B cell (primary cell): ENCODE data around the gene STAC3. TPM values are rescaled to one million over a fixed set of nuclear protein-coding genes. Genes with fewer than 3 reads are reported as not detected.

Source experiments
- ATAC-seq: fragments of 200-7000 bp; cut with Tn5 transposase; one replicate; pipeline ENCODE4 v1.10.0; 2021; ENCODE audit warnings: low read depth, mild to moderate bottlenecking, moderate number of reproducible peaks, moderate library complexity
- CTCF ChIA-PET: fragments of 350-600 bp; sonication (Branson Sonifier 250); formaldehyde crosslinking; loops from one replicate; lab custom pipeline; 2021; ENCODE audit warnings: antibody characterized with exemption, inconsistent platforms; lab: Charles Lee
- POLR2A ChIA-PET: fragments of 350-600 bp; sonication (Branson Sonifier 250); formaldehyde crosslinking; loops from one replicate; lab custom pipeline; 2021; ENCODE audit warnings: antibody characterized with exemption; lab: Charles Lee
- DNase-seq: peaks from one replicate; pipeline ENCODE4 v3.0.0; 2013
- H2AFZ ChIP-seq: 2 replicates; pipeline ENCODE4 v1.6.1; 2012; ENCODE audit warnings: mild to moderate bottlenecking, low read depth, low read length; ENCODE audit not compliant: insufficient read depth, poor library complexity, severe bottlenecking
- H3K27ac ChIP-seq, 2 donors: 1 replicate in 1 of 2; 2 replicates in 1 of 2; pipeline ENCODE4 v1.5.1; 2012 to 2013; ENCODE audit warnings: low read length in 2 of 2, mild to moderate bottlenecking in 2 of 2, moderate library complexity in 1 of 2
- H3K27me3 ChIP-seq, 4 experiments: fragments of 200-600 bp in 1 of 4; sonication (generic) in 1 of 4; replicated peaks in 1 of 4; 1 replicate in 2 of 4; 2 replicates in 2 of 4; pipeline versions ENCODE4 v1.6.1 to v1.7.0; 2013 to 2016; ENCODE audit warnings: low read length in 3 of 4, mild to moderate bottlenecking in 2 of 4, mixed read lengths in 1 of 4, moderate library complexity in 1 of 4; ENCODE audit not compliant: insufficient read depth in 4 of 4, control insufficient read depth in 3 of 4; ENCODE audit errors: control extremely low read depth in 1 of 4
- H3K36me3 ChIP-seq, 2 experiments: replicated peaks in 1 of 2; 1 replicate in 1 of 2; 2 replicates in 1 of 2; pipeline versions ENCODE4 v1.6.1 to v1.7.1; 2013; ENCODE audit warnings: low read length in 1 of 2; ENCODE audit not compliant: insufficient read depth in 2 of 2, control insufficient read depth in 1 of 2; ENCODE audit errors: control extremely low read depth in 1 of 2, extremely low read depth in 1 of 2
- H3K4me1 ChIP-seq, 2 donors: fragments of 200-600 bp in 1 of 2; sonication (generic) in 1 of 2; 1 replicate in 1 of 2; 2 replicates in 1 of 2; pipeline versions ENCODE4 v1.5.1 to v1.6.1; 2013 to 2017; ENCODE audit warnings: low read length in 2 of 2; ENCODE audit not compliant: control insufficient read depth in 2 of 2, insufficient read depth in 2 of 2
- H3K4me2 ChIP-seq: replicated peaks from 2 replicates; pipeline ENCODE3; 2012; ENCODE audit warnings: mild to moderate bottlenecking, low read depth, low read length; ENCODE audit not compliant: poor library complexity, severe bottlenecking
- H3K4me3 ChIP-seq, 5 experiments: fragments of 200-600 bp in 1 of 5; sonication (generic) in 1 of 5; 1 replicate in 3 of 5; 2 replicates in 2 of 5; pipeline versions ENCODE4 v1.5.1 to v1.7.0; 2011 to 2016; ENCODE audit warnings: low read length in 4 of 5, mild to moderate bottlenecking in 4 of 5, low read depth in 2 of 5, control low read depth in 1 of 5, moderate library complexity in 1 of 5; ENCODE audit not compliant: insufficient read depth in 1 of 5; ENCODE audit errors: control extremely low read depth in 1 of 5, extremely low read depth in 1 of 5
- H3K79me2 ChIP-seq: fragments of 200-600 bp; sonication (generic); one replicate; pipeline ENCODE4 v1.6.0; 2016; ENCODE audit warnings: low read length; ENCODE audit not compliant: control insufficient read depth, insufficient read depth
- H3K9ac ChIP-seq: fragments of 200-600 bp; sonication (generic); 2 replicates; pipeline ENCODE4 v1.6.1; 2017; ENCODE audit warnings: mild to moderate bottlenecking, low read length, moderate library complexity
- H3K9me3 ChIP-seq, 3 donors: one replicate each; pipeline versions ENCODE4 v1.6.1 to v1.7.1; 2013; ENCODE audit warnings: low read length in 2 of 3; ENCODE audit not compliant: control insufficient read depth in 2 of 3, insufficient read depth in 1 of 3; ENCODE audit errors: control extremely low read depth in 1 of 3
- H4K20me1 ChIP-seq: 2 replicates; pipeline ENCODE4 v1.6.0; 2012; ENCODE audit warnings: mild to moderate bottlenecking, low read length; ENCODE audit not compliant: insufficient read depth, control insufficient read depth, poor library complexity, severe bottlenecking
- H3K27ac Mint-ChIP-seq: one replicate; pipeline ENCODE4 v1.8.0; 2021; ENCODE audit warnings: mixed read lengths
- H3K27me3 Mint-ChIP-seq: one replicate; pipeline ENCODE4 v1.8.0; 2021; ENCODE audit warnings: mixed read lengths
- H3K4me1 Mint-ChIP-seq: one replicate; pipeline ENCODE4 v1.8.0; 2021; ENCODE audit warnings: mixed read lengths
- H3K4me3 Mint-ChIP-seq: one replicate; pipeline ENCODE4 v1.8.0; 2021; ENCODE audit warnings: mixed read lengths
- H3K9me3 Mint-ChIP-seq: one replicate; pipeline ENCODE4 v1.8.0; 2022; ENCODE audit warnings: mixed read lengths; ENCODE audit not compliant: insufficient read depth
- CTCF ChIP-seq: fragments of 200-600 bp; IDR thresholded peaks from one replicate; pipeline ENCODE4 v1.8.0; 2022; ENCODE audit warnings: antibody characterized with exemption, mild to moderate bottlenecking
- EZH2 ChIP-seq: IDR thresholded peaks from 2 replicates; pipeline ENCODE4 v1.6.1; 2012; ENCODE audit warnings: borderline replicate concordance, low read depth, mild to moderate bottlenecking, moderate library complexity, low read length; ENCODE audit not compliant: insufficient read depth, poor library complexity, severe bottlenecking
- WGBS: methylation state at CpG from one replicate; pipeline ENCODE4 v1.1.5; 2013; ENCODE audit warnings: missing lambda C conversion rate; ENCODE audit not compliant: insufficient coverage; 5-methylcytosine and 5-hydroxymethylcytosine counted together
- intact Hi-C: fragments of 100-400 bp; cut with micrococcal nuclease; formaldehyde crosslinking; loops from one replicate; pipeline ENCODE4 v1.10.0; 2022
- polyA plus RNA-seq: library from polyadenylated mRNA; depleted of rRNA; stranded (reverse); fragments of >200 nt; gene quantifications from 2 replicates; pipeline ENCODE4 v1.2.3, GENCODE V29; 2012
- total RNA-seq, 2 donors: library from RNA; stranded (reverse); fragments of 120-200 nt in 1 of 2; gene quantifications; 1 replicate in 1 of 2; 2 replicates in 1 of 2; pipeline versions ENCODE4 v1.2.3 to v1.2.4, GENCODE V29; 2013 to 2022

STAC3 gene
- total and polyA plus RNA-seq, 2 donors (not counting 1 experiment from before 2014, with no cell fraction given), result 4.5 to 6.2 TPM

- Mint-ChIP-seq H3K9me3 (no peaks in the 10 kb centered on the region), H3K4me1 (peaks cover 88% of the 10 kb centered on the region), H3K27me3 (peaks cover 12% of the 10 kb centered on the region), H3K27ac (peak overlapping the region; percentile 92), H3K4me3 (peak overlapping the region; percentile 89)
- ChIA-PET CTCF (interaction anchor here (0.7 to 31.1 kb wide), 9 partner anchors 11 to 221 kb away, joined by 3 to 838 read pairs (median 5); partner anchors contain the start of genes LRP1, NXPH4, SHMT2 and STAT6), POLR2A (interaction anchor here (0.7 to 11.2 kb wide), 4 partner anchors 10 to 551 kb away, joined by 3 to 110 read pairs (median 54); partner anchors contain the start of genes NXPH4, PTGES3 and SHMT2)
- intact Hi-C loops, result loop anchor here (1.0 to 10.0 kb wide), 7 partner anchors 10 to 485 kb away; partner anchors contain the start of genes GLI1, PRIM1, SHMT2 and STAT6
- DNase-seq (no peak), ATAC-seq (no peak)
- Histone ChIP-seq H3K4me3 (peak overlapping the region; percentile 19 to 79 (median 75)), H3K79me2 (peaks cover 12% of the 10 kb centered on the region), H3K9ac (peak overlapping the region; percentile 74), H3K36me3 (no peaks in the 10 kb centered on the region), H3K4me1 (peaks cover 88 to 96% of the 10 kb centered on the region in 2 donors), H3K9me3 (peaks cover 0 to 24% (median 0%) of the 10 kb centered on the region in 3 donors), H3K27ac (peak overlapping the region; percentile 70 to 81), H2AFZ (peak overlapping the region; percentile 78), H3K27me3 (peaks cover 0 to 75% (median 32%) of the 10 kb centered on the region in 4 experiments), H3K4me2 (peak overlapping the region; percentile 95), H4K20me1 (peaks cover 8% of the 10 kb centered on the region)
- WGBS, result 4% methylated on average over 14 of the region's 14 CpGs
- TF ChIP-seq CTCF (no peak), EZH2 (no peak)
Measured at GRCh38 chr12:57239587-57240065, 11.4 kb downstream of the STAC3 start.
